WI38 (cell line): ENCODE measurements around the gene THOC1.

Experiments
- H3K4me3 ChIP-seq: 2 replicates; pipeline ENCODE4 v1.5.1; 2011; ENCODE audit warnings: low read depth, mild to moderate bottlenecking, control low read depth, low read length
- CTCF ChIP-seq: IDR thresholded peaks from 2 replicates; pipeline ENCODE4 v1.5.1; 2012; ENCODE audit warnings: low read depth, mild to moderate bottlenecking, control low read depth, low read length

THOC1 gene

DNA sequence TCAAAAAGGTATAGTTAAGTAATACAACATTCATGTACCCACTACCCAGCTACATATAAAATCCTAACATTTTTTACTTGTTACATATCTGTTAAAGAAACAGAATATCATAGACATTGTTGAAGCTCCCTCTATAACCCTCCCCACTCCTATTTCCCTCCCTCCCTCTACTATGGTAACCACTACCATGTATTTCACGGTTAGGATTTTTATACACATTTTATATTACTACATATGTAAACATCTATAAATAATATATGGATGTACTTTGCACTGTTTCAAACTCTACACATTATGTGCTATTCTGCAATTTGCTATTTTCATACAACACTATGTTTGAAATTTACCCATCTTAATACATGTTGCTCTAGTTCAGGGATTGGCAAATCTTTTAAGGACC lies 36.3 kb downstream of the THOC1 start:
- H3K4me3 ChIP-seq = no peak overlapping the region
- no peak for TF ChIP-seq CTCF

- H3K4me3 ChIP-seq = no peak overlapping the region
- TF ChIP-seq CTCF = no peak
Measured at GRCh38 chr18:228586-228985, 39.3 kb downstream of the THOC1 start.

GRCh38 chr18:227902-228301 lies 39.9 kb downstream of the THOC1 start:
- no peak overlapping the region for H3K4me3 ChIP-seq
- TF ChIP-seq CTCF = no peak

GRCh38 chr18:227374-227773 lies 40.5 kb downstream of the THOC1 start:
- TF ChIP-seq CTCF = no peak

DNA sequence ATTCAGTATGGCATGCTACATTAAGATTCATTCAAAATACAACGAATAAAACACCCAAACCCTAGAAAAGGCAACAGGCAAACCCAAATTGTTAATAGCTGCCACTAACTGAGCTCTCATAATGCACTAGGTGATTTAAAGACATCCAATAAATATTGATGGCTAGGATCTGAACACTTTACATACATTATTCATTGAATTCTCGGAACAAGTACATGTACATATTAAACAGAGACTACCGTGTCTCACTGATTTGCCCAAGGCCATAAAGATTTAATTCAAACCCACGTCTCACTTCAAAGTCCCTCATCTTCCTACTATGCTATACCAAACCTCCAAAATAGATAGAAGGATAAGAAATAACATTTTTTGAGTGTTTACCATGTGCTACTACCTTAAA lies 42.1 kb downstream of the THOC1 start:
- no peak overlapping the region for H3K4me3 ChIP-seq
- TF ChIP-seq CTCF = no peak

More at GRCh38 chr18:227374-227773, 40.5 kb downstream of the THOC1 start:
- no peak overlapping the region for H3K4me3 ChIP-seq

- TF ChIP-seq CTCF = no peak
- H3K4me3 ChIP-seq = no peak overlapping the region
Measured at GRCh38 chr18:220708-221107, 47.1 kb downstream of the THOC1 start.

DNA sequence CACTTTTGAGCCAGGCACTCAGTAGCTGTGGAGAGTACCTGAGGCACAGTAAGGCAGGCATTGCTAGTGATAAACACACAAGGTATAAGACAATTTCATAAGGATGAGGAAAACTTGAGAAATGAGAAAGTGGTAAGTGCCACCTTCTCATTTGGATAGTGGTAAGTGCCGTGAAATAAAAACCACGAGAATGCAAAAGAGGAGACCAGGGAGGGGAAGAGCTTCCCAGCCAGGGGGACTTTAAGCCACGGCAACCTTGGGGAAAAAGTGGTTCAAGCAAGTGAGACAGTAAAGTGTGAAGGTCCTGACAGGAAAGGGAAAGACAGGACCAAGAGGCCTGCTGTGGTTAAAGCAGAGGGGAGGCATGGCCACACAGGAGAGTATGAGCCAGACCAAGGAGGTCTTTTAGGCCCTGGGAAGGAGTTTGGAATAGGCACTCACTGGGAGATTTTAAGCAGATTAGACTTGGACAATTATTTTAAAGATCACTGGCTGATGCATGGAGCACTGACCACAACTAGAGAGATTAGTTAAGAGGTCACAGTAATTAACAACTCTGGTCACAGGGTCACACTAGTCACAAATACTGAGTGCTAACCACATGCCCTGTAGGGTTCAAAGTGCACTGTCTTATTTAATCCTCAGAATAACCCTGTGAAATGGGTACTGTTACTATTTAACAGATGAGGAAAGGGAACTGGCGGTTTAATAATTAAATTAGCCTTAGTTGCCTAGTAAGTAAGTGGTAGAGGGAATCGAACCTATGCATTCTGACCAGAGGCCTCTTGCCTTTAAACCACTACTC lies 50.1 kb downstream of the THOC1 start:
- no peak for TF ChIP-seq CTCF
- H3K4me3 ChIP-seq = no peak overlapping the region
